Keratinocyte (primary cell): ENCODE results near the gene TIAL1. TPM values are rescaled to one million over a fixed set of nuclear protein-coding genes. Genes with fewer than 3 reads are reported as not detected.

ENCODE experiments used
- DNase-seq: peaks from one replicate; pipeline ENCODE4 v3.0.0-alpha.2; 2011; ENCODE audit warnings: low read depth, missing footprints, low spot score
- FAIRE-seq: peaks from 2 replicates; lab custom pipeline; 2011; peaks lifted over from hg19 to GRCh38; lab: Jason Lieb, UNC
- H2AFZ ChIP-seq: 2 replicates; pipeline ENCODE4 v1.6.0; 2012; ENCODE audit warnings: low read length, control low read depth, inconsistent platforms; ENCODE audit not compliant: control insufficient read depth
- H3K27ac ChIP-seq: 2 replicates; pipeline ENCODE4 v1.5.1; 2011; ENCODE audit warnings: low read length; ENCODE audit not compliant: control insufficient read depth, insufficient read depth
- H3K27me3 ChIP-seq: 3 replicates; pipeline ENCODE4 v1.6.0; 2011; ENCODE audit warnings: low read length; ENCODE audit not compliant: control insufficient read depth, insufficient read depth; ENCODE audit errors: extremely low read depth
- H3K36me3 ChIP-seq, 2 experiments: 2 replicates in 1 of 2; 3 replicates in 1 of 2; pipeline ENCODE4 v1.5.1; 2011; ENCODE audit warnings: low read length in 2 of 2, mild to moderate bottlenecking in 1 of 2; ENCODE audit not compliant: control insufficient read depth in 2 of 2, insufficient read depth in 2 of 2; ENCODE audit errors: extremely low read depth in 1 of 2
- H3K4me1 ChIP-seq: 3 replicates; pipeline ENCODE4 v1.5.1; 2011; ENCODE audit warnings: low read length; ENCODE audit not compliant: control insufficient read depth, insufficient read depth; ENCODE audit errors: extremely low read depth
- H3K4me2 ChIP-seq: 3 replicates; pipeline ENCODE4 v1.6.0; 2011; ENCODE audit warnings: low read depth, low read length; ENCODE audit not compliant: control insufficient read depth, insufficient read depth; ENCODE audit errors: extremely low read depth
- H3K4me3 ChIP-seq, 3 experiments: fragments of 200-600 bp in 1 of 3; sonication (generic) in 1 of 3; 2 replicates in 2 of 3; 3 replicates in 1 of 3; pipeline ENCODE4 v1.5.1; 2011 to 2016; ENCODE audit warnings: low read length in 3 of 3, mild to moderate bottlenecking in 3 of 3, control low read depth in 2 of 3, inconsistent platforms in 1 of 3, low read depth in 1 of 3, mixed read lengths in 1 of 3, mixed run types in 1 of 3, moderate library complexity in 1 of 3; ENCODE audit not compliant: control insufficient read depth in 2 of 3, insufficient read depth in 2 of 3; ENCODE audit errors: extremely low read depth in 1 of 3
- H3K79me2 ChIP-seq: 2 replicates; pipeline ENCODE4 v1.6.0; 2012; ENCODE audit warnings: low read length; ENCODE audit not compliant: control insufficient read depth, insufficient read depth
- H3K9ac ChIP-seq: 3 replicates; pipeline ENCODE4 v1.6.0; 2011; ENCODE audit warnings: low read length; ENCODE audit not compliant: control insufficient read depth, insufficient read depth; ENCODE audit errors: extremely low read depth
- H3K9me1 ChIP-seq: 3 replicates; pipeline ENCODE4 v1.6.0; 2011; ENCODE audit warnings: low read length; ENCODE audit not compliant: control insufficient read depth, insufficient read depth; ENCODE audit errors: extremely low read depth
- H3K9me3 ChIP-seq: 2 replicates; pipeline ENCODE4 v1.5.1; 2012; ENCODE audit warnings: low read depth, low read length; ENCODE audit not compliant: control insufficient read depth
- H4K20me1 ChIP-seq: 3 replicates; pipeline ENCODE4 v1.6.0; 2011; ENCODE audit warnings: low read length; ENCODE audit not compliant: control insufficient read depth, insufficient read depth; ENCODE audit errors: extremely low read depth
- CTCF ChIP-seq, 3 experiments: IDR thresholded peaks in 1 of 3; conservative IDR thresholded peaks in 1 of 3; optimal IDR thresholded peaks in 1 of 3; 2 replicates in 2 of 3; 3 replicates in 1 of 3; pipeline versions ENCODE3 to v1.5.1; 2011; ENCODE audit warnings: low read length in 3 of 3, mild to moderate bottlenecking in 3 of 3, moderate library complexity in 2 of 3, control low read depth in 1 of 3, inconsistent platforms in 1 of 3; ENCODE audit not compliant: insufficient read depth in 2 of 3; ENCODE audit errors: extremely low read depth in 1 of 3
- EZH2 ChIP-seq: IDR thresholded peaks from one replicate; pipeline ENCODE4 v1.6.1; 2012; ENCODE audit warnings: inconsistent platforms, mild to moderate bottlenecking, low read length, moderate library complexity
- dilution Hi-C: fragments of 300-500 bp; cut with MboI; formaldehyde crosslinking; loops from one replicate; pipeline ENCODE4 v1.7.0; 2020; ENCODE audit warnings: low sequenced_read_pairs; ENCODE audit not compliant: extremely low pct_ligation_motif_present
- polyA plus RNA-seq, 5 experiments: library from polyadenylated mRNA; depleted of rRNA in 3 of 5; stranded (reverse) in 3 of 5; stranded (forward) in 1 of 5; unstranded in 1 of 5; fragments of >200 nt; gene quantifications; 1 replicate in 1 of 5; 2 replicates in 3 of 5; 3 replicates in 1 of 5; pipeline versions ENCODE4 v1.2.1 to v1.2.3, GENCODE V29; 2011 to 2012; ENCODE audit warnings: missing spikeins in 2 of 5, low read depth in 1 of 5, low replicate concordance in 1 of 5

The TIAL1 gene
- polyA plus RNA-seq, 1 donor (not counting 4 experiments of a cell fraction or from before 2014, with no cell fraction given) = 117 TPM

DNA sequence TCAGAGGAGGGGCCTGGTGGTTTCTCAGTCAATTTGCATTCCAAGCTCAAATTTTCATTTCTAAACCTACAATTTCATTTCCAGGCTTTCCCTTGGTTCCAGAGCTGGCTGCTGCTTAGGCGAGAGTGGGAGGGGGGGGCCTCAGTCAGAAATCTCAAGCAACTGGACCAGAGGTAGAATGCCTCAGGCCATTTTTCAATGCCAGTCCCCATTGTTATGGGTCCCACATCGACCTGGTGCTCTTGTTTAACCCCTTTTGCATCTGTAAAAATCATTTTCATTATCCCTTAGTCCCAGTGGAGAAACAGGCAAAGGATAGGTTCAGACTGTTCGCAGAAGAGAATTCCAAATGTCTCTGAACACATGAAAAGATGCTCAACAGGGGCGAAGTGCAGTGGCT, 40.9 kb upstream of the TIAL1 start:
- Histone ChIP-seq H3K27me3 (no peaks in the 10 kb centered on the region), H2AFZ (no peak overlapping the region), H3K9me1 (no peaks in the 10 kb centered on the region), H3K36me3 (no peaks in the 10 kb centered on the region), H4K20me1 (no peaks in the 10 kb centered on the region), H3K9ac (no peak overlapping the region), H3K27ac (no peak overlapping the region), H3K9me3 (no peaks in the 10 kb centered on the region), H3K79me2 (no peaks in the 10 kb centered on the region), H3K4me1 (no peaks in the 10 kb centered on the region), H3K4me2 (no peak overlapping the region), H3K4me3 (no peak overlapping the region)
- DNase-seq (no peak), FAIRE-seq (no peak)
- TF ChIP-seq EZH2 (no peak), CTCF (optimal IDR thresholded peaks at IDR 0.05 in 1 of 3, IDR thresholded peaks at IDR 0.05 in 1 of 3, conservative IDR thresholded peaks at IDR 0.05 in 1 of 3; ENCODE audit: extremely low read depth in 1 of 3, insufficient read depth in 2 of 3, low read length in 3 of 3) (no peak)
- dilution Hi-C loops = no loop called here

DNA sequence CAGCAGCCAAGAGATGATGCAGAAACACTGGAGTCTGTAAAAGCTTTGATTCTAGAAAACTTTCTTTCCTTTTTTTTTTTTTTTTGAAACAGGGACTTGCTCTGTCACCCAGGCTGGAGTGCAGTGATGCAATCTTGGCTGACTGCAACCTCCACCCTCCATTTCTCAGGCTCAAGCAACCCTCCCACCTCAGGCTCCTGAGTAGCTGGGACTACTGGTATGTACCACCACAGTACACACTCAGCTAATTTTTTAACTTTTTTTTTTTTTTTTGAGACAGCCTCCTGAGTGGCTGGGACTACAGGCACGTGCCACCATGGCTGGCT, 37.4 kb upstream of the TIAL1 start:
- DNase-seq (no peak), FAIRE-seq (no peak)
- Histone ChIP-seq H3K9me3 (no peaks in the 10 kb centered on the region), H3K9me1 (no peaks in the 10 kb centered on the region), H3K27ac (no peak overlapping the region), H3K27me3 (no peaks in the 10 kb centered on the region), H3K4me2 (no peak overlapping the region), H3K4me1 (no peaks in the 10 kb centered on the region), H3K4me3 (no peak overlapping the region), H3K79me2 (no peaks in the 10 kb centered on the region), H3K36me3 (no peaks in the 10 kb centered on the region), H3K9ac (no peak overlapping the region), H2AFZ (no peak overlapping the region), H4K20me1 (no peaks in the 10 kb centered on the region)
- dilution Hi-C loops = no loop called here
- TF ChIP-seq EZH2 (no peak), CTCF (optimal IDR thresholded peaks at IDR 0.05 in 1 of 3, IDR thresholded peaks at IDR 0.05 in 1 of 3, conservative IDR thresholded peaks at IDR 0.05 in 1 of 3; ENCODE audit: extremely low read depth in 1 of 3, insufficient read depth in 2 of 3, low read length in 3 of 3) (no peak)
